HG03558 (cell line): Measurements from ENCODE around the gene SIX5.
"Not testable (repeated sequence)": the region's sequence is repeated elsewhere in the genome, so short reads cannot be mapped to it uniquely, and the experiment has no call there.

Experiments
- ATAC-seq: cut with Tn5 transposase; IDR thresholded peaks from one replicate; pipeline ENCODE4 v1.9.1; 2021; ENCODE audit warnings: moderate number of reproducible peaks; ENCODE audit not compliant: unreplicated experiment; ENCODE audit errors: extremely low read depth

SIX5 gene

DNA sequence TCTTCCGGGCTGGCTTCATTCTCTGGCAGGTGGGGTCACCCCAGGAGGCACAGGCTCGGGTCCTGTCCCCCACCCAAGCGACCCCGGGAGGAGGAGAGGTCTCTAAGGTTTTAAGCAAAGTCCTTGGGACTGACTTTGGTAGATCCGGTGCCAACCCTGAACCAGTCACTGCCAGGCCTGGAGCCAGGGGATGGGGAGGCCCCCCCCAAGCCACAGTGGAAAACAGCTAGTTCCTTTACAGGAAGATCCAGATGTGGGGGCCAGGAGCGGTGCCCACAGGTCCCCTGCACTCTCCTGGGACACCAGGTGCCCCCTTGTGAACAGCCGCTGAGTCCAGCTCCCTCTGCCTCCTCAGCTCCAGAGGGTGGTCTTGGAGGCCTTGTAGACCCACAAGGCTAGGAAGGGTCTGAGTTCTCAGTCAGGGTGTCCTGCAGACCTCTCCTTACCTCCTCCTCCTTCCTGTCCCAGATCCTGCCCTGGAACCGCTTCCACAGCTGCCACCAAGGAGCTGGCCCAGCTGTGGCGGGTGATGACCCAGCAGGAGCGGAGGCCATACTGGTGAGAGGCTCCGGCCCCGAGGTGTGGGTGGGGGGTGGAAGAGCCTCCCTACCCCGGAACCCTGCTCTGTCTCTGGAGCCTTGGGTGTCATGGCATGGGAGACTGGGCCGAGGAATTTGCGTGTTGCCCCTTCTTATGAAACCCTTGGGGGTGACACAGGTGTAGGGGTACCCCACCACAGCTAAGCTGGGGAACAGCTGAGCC lies 6.0 kb downstream of the SIX5 start:
- ATAC-seq: no peak

DNA sequence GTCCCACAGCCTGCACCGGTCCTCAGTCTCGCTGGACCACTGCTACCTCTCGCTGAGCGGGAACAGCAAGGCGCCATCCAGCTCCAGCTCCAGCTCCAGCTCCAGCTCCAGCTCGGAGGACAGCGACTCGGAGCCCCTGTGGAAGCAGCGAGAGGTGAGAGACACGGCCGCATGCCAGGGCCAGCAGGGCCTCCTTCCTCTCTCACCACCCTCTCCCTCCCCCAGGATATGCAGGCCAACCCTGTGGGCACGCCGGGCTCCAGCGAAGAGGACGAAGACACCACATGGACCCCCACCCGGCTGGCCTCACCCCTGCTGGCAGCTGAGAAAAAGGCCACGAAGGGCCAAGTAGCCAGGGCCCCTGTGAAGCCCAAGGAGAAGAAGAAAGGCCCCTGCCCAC lies 7.3 kb downstream of the SIX5 start:
- no peak for ATAC-seq

DNA sequence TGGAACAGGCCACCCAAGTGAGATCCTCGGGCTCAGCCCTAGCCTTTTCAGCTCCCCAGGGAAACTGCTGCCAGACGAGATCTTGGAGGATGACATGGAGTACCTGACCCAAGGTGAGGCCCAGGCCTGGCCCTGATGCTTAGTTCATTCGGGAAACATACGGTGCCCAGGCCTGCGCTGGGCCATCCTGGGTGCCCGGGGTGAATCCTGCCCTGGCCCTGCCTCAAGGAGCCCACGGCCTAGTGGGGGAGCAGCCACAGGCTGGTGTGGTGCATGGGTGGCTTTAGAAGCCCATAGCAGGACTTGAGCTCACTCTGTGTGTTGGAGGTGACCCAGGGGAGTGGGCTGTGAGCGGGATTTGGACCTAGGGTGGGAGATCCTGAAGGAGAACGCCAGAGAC lies 10.1 kb downstream of the SIX5 start:
- ATAC-seq: no peak

DNA sequence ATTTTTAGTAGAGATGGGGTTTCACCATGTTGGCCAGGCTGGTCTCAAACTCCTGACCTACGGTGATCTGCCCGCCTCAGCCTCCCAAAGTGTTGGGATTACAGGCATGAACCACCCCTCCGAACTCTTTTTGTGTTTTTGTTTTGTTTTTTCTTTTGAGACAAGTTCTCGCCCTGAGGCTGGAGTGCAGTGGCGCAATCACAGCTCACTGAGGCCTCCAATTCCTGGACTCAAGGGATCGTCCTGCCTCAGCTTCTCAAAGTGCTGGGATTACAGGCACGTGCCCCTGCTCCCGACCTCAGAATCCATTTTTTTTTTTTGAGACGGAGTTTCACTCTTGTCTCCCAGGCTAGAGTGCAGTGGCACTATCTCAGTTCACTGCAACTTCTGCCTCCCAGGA lies 11.4 kb downstream of the SIX5 start:
- no peak for ATAC-seq

DNA sequence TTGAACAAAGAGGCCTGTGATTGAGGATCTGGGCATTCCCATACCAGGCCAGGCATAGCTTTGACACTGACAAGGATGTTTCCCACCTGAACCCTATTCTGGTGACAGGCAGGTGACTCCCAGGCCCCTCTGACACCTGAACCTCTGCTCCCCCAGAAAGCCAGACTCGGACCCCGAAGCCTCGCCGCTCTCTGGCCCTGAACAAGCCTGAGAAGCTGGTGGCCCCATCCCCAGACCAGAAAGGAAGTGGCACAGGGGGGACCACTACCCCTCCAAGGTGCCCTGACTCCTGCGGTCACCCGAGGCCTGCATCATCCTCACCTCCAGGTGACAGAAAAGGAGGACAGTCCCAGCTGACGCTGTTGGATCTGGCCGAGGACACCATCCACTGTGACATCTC lies 14.7 kb downstream of the SIX5 start:
- ATAC-seq: no peak

DNA sequence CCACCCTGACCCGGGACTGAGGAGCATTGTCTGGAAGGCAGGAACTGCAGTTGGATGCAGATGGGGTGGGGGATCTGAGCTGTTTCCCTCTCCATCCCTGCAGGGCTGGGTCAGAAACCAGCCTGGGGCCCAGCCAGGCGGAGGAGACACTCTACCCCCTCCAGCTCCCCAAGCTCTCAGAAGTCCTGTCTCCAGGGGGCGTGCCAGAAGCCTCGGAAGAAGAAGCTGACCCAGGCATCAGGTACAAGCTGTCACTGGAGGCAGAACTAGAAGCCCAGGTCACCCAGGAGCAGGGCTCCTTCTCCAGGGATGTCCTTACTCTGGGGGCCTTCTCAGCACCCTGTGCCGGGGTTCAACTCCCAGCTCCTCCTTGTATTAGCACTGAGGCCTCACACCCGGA lies 15.5 kb downstream of the SIX5 start:
- ATAC-seq: no peak

DNA sequence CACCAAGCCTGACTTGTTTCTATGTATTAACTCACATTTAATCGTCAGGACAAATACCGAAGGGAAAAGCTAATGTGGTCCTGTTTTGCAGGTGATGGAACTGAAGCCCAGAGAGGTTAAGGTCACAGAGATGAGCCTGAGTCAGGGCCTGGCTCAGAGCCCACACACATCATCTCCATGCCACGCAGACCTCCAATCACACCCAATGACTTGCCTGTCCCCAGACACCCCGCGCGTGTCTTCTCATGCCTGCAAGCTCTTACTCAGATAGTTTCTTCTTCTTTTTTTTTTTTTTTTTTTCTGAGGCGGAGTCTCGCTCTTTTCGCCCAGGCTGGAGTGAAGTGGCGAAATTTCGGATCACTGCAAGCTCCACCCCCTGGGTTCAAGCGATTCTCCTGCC lies 16.4 kb downstream of the SIX5 start:
- no peak for ATAC-seq

DNA sequence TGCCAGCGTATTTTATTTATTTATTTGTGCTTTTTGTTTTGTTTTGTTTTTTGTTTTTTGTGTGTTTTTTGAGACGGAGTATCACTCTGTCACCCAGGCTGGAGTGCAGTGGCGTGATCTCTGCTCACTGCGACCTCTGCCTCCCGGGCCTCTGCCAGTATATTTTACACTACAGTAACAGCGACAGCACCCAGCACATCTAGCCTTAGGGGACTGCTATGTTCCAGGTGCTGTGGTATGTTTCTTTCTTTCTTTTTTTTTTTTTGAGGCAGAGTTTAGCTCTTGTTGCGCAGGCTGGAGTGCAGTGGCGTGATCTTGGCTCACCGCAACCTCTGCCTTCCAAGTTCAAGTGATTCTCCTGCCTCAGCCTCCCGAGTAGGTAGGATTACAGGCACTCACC lies 17.6 kb downstream of the SIX5 start:
- not testable (repeated sequence) for ATAC-seq

DNA sequence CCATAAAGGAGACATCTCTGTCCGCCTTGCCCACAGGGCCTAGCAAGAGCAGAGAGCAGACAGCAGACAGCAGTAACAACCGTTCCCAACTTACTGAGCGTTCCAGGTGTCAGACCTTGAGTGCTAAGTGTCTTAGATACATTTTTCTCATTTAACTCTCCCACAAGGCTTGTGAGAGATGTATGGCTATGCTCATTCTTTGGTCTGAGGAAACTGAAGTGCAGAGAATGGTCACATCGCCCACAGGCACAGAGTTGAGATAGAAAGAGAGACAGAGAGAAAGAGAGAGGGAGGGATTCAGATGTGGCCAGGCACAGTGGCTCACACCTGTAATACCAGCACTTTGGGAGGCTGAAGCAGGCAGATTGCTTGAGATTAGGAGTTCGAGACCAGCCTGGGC lies 21.5 kb downstream of the SIX5 start:
- no peak for ATAC-seq

DNA sequence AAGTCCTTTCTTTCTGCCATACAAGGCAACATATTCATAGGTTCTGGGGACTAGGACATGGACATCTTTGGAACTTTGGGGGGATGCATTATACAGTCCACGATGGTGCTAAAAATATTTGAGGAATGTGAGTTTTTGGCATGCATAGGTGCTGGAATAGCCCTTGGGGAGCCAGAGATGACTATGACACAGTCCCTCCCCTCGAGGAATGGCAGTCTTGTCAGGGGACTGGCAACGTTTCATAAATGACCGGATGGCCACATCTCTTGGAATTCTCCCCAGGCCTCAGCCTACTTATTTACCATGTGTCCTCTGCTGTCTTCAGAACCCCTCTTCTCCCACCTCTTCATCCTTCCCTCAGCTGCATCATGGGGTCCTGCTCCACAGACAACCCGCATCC lies 22.2 kb downstream of the SIX5 start:
- no peak for ATAC-seq

DNA sequence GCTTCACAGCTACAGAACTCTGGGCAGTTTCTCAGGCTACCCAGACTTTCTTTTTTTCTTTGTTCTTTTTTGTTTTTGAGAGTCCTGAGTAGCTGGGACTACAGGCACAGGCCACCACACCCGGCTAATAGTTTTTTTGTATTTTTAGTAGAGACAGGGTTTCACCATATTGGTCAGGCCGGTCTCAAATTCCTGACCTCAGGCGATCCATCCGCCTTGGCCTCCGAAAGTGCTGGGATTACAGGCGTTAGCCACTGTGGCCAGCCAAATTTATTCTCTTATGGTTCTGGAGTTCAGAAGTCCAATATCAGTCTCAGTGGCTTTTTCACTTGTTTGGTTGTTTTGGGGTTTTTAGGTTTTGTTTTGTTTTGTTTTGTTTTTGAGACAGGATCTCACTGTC lies 23.4 kb downstream of the SIX5 start:
- no peak for ATAC-seq

DNA sequence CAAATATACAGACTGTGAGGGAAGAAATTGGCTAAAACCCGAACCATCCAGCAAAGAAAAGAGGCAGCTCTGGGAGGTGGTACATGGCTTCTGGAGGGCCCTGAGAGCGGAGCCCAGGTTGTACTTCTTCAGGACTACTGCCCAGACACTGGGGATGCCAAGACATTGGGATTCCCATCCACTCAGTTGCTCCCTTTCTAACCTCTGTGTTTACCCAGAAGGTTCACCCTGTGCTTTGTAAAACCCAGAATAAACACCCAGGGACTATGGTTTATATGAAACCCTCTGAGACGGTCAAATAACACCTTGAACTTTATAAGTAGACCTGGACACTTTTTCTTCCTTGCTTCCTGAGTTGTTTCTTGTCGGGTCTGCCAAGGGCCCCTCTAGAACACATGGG lies 26.1 kb downstream of the SIX5 start:
- no peak for ATAC-seq

DNA sequence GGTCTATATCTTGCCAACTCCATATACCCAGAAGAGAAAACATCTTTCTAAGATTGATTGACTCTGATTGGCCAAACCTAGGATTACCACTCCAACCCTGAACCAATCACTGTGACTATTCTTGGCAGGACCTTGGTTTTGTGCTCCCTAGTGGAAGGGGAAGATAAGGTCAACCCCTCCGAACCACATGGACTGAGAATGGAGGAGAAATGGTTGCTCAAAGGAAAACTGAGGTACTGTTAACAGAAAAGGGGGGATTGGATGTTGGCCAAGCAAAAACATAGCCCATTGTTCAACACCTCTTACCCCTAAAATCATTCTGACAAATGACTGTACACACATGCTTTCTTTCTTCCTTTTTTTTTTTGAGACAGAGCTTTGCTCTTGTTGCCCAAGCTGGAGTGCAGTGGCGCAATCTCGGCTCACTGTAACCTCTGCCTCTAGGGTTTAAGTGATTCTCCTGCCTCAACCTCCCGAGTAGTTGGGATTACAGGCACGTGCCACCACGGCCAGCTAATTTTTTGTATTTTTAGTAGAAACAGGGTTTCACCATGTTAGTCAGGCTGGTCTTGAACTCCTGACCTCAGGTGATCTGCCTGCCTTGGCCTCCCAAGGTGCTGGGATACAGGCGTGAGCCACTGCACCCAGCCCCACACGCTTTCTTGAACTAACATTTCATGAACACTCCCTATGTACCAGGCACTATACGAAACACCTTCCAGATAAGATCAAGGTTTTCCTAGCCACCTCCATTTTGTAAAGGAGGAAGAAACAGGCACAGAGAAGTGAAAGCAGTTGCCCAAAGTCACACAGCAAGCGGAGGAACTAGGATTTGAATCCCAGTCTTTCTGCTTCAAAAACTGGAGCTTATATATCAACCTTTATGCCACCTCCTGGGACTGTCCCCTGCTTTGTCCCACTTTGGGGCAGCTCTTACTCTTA lies 29.3 kb downstream of the SIX5 start:
- ATAC-seq: no peak

DNA sequence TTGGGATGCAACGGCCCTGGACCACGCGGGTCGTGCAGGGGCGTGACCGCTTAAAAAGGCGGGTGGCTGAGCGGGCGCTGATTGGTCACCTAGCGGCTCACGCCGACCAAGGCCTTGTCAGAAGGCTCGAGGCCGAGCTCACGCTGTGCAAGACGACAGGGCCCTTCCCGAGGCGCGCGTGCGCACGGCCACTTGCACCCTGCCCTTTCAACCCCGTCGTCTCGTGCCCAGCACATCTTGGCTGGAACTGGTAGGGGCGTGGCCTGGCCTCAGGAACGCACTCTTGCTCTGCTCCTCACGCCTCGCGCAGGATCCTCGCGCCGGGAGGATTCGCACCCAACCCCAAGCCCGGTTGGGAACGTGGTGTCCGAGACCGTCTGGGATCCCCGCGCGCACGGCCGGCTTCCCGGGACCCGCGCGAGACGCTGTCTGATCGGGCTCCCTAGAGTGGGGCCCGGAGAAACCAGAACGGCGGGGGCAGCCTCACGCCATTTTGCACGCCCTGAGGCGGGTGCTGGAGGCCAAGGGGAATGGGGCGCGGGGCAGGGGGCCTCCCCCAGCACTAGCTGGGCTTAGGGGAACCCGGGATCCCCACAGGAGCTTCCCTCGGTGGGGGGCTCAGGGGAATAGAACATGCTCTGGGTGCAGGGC lies 35.8 kb downstream of the SIX5 start, which contains the start of gene MEIOSIN:
MEIOSIN (plus strand) TSS at position 280 of the 651 bp plus-strand sequence. CDS start 1,938 bp downstream, outside the sequence.
- no peak for ATAC-seq

DNA sequence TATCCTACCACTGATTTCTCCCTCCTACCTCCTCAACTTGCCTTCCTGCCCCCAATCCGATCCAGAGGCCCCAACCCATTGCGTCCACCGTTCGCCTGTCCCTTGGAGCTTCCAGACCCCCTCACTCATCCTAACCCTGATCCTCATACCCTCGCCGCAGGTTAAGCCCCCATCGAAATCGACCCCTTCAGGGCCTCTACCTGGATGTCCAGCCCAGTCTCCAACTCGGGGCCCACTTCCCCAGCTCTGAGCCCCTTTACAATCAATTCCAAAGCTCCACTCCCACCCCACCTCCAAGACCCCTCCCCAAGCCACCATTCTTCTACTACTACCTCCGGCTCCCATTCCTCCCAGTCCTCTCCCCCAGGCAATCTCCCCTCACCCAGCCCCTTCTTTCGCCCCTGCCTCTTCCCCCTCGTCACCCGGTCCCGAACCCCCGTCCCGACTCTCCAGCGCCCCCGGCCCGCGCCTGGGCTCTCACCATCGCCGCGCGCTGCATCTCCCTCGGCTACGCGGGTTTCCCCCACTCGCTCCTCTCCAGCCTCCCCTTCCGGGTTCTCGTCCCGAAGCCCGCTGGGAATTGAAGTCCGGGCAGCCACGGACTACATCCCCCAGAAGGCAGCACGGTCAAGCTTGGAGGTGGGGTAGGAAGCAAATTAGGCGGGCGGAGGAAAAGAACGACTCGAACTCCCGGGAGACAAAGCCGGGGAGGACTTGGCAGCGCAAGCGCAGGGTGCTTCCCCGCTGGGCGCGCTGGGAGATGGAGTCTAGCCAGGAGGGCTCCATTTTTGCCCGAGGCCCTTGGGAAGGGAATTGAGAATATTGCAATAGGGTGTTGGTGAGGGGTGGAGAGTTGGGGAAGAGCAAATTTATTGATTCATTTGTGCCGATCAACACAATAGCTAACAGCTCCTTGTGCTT lies 38.4 kb downstream of the SIX5 start, which contains the start of gene FBXO46:
FBXO46 (minus strand) TSS at position 529 of the 921 bp plus-strand sequence. CDS start 17,401 bp downstream, outside the sequence.
- peak; percentile 76 for ATAC-seq

DNA sequence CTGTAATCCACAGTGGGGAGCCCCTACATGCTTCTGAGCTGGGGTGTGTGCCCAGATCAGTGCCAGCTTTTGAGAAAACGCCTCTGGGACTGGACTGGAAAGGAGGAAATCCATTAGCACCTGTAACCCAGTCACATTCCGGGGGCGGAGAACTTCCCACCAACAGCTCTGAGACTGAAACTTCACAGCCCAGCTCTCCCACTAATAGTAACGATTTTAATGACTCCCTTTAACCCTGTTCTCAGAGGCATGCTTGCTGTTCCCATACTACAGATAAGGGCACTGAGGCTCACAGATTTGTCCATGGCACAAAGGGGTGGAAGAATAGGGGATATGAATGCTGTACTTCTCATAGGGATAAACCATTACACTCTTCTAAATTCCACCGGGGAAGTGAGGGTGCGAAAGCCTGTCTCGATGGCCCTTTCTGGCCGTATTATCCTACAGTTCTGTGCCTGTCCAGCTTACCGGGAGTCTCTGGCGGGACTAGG lies 39.2 kb downstream of the SIX5 start:
- ATAC-seq: no peak

DNA sequence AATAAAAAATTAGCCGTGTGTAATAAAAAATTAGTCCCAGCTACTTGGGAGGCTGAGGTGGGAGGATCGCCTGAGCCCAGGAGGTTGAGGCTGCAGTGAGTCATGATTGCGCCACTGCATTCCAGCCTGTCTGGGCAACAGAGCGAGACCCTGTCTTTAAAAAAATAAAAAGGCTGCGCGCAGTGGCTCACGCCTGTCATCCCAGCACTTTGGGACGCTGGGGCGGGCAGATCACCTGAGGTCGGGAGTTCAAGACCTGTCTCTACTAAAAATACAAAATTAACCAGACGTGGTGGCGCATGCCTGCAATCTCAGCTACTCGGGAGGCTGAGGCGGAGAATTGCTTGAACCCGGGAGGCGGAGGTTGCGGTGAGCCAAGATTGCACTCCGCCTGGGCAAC lies 40.4 kb downstream of the SIX5 start:
- not testable (repeated sequence) for ATAC-seq

DNA sequence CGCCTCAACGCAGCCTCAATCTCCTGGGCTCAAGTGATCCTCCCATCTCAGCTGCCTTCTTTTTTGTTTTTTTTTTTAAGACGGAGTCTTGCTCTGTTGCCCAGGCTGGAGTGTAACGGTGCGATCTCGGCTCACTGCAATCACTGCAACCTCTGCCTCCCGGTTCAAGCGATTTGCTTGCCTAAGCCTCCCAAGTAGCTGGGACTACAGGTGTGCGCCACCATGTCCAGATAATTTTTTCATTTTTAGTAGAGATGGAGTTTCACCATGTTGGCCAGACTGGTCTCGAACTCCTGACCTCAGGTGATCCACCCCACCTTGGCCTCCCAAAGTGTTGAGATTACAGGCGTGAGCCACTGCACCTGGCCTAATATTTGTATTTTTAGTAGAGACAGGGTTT lies 49.0 kb downstream of the SIX5 start:
- ATAC-seq: not testable (repeated sequence)

DNA sequence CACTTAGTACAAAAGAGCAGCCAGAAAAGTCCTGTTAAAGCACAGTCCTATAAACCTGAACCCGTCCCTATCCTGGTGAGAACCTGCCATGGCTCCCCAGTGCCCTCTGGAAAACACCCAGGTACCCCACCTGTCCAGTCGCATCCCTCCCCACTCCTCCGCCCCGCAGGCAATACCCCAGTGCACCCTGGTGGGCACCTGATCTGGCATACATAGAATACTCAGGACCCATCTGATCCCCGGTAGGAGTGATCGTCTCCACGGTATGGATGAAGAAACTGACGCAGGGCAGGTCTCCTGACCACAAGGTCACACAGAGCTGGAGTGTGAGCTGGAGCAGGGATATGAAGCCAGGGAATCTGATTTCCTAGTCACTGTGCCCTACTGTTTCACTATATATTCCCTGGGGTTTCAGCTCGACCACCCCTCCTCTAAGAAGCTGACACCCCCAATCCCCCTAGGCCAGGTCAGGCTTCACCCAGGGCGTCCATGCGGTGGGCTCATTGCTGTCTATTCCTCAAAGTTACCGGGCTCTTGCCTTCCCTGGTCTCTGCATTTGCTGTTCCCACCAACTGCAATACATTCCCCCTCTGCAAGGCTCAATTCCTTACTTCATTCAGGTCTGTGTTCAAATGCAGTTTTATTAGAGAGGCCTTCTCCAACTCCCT lies 50.9 kb downstream of the SIX5 start:
- no peak for ATAC-seq
